ENCODE results near the gene FAM174C.

Gene FAM174C

GRCh38 chr19:1248786-1249297, 26.5 kb upstream of the FAM174C start:
- peak overlapping the region; percentile 66 for H3K4me3 ChIP-seq (ENCODE audit: low read depth, low read length)
- TF ChIP-seq CTCF (IDR thresholded peaks at IDR 0.05; ENCODE audit: control insufficient read depth, extremely low read depth, insufficient read depth) = peak; percentile 72
- no peak for DNase-seq (ENCODE audit: low read depth)

GRCh38 chr19:1249298-1249989, 25.9 kb upstream of the FAM174C start:
- no peak for TF ChIP-seq CTCF (IDR thresholded peaks at IDR 0.05; ENCODE audit: control insufficient read depth, extremely low read depth, insufficient read depth)
- DNase-seq (ENCODE audit: low read depth) = peak; percentile 69
- peak overlapping the region; percentile 80 for H3K4me3 ChIP-seq (ENCODE audit: low read depth, low read length)

- H3K4me3 ChIP-seq (ENCODE audit: low read depth, low read length) = peak overlapping the region; percentile 80
- no peak for DNase-seq (ENCODE audit: low read depth)
- TF ChIP-seq CTCF (IDR thresholded peaks at IDR 0.05; ENCODE audit: control insufficient read depth, extremely low read depth, insufficient read depth) = no peak
Observed at GRCh38 chr19:1249990-1250436, 25.3 kb upstream of the FAM174C start.

GRCh38 chr19:1250437-1251260, 24.7 kb upstream of the FAM174C start:
- H3K4me3 ChIP-seq (ENCODE audit: low read depth, low read length) = peak overlapping the region; percentile 80
- no peak for DNase-seq (ENCODE audit: low read depth)
- TF ChIP-seq CTCF (IDR thresholded peaks at IDR 0.05; ENCODE audit: control insufficient read depth, extremely low read depth, insufficient read depth) = 0 out of 2 replicates have a peak, but pooled peaks have one; percentile 1

- TF ChIP-seq CTCF (IDR thresholded peaks at IDR 0.05; ENCODE audit: control insufficient read depth, extremely low read depth, insufficient read depth) = no peak
- peak overlapping the region; percentile 80 for H3K4me3 ChIP-seq (ENCODE audit: low read depth, low read length)
- DNase-seq (ENCODE audit: low read depth) = no peak
Observed at GRCh38 chr19:1251330-1252220, 23.8 kb upstream of the FAM174C start.

GRCh38 chr19:1252221-1252820, 23.0 kb upstream of the FAM174C start:
- H3K4me3 ChIP-seq (ENCODE audit: low read depth, low read length) = peak overlapping the region; percentile 80
- no peak for DNase-seq (ENCODE audit: low read depth)
- TF ChIP-seq CTCF (IDR thresholded peaks at IDR 0.05; ENCODE audit: control insufficient read depth, extremely low read depth, insufficient read depth) = no peak
